Esophagus muscularis mucosa (tissue), 3 donors: Measurements from ENCODE around the gene MPPED1.

ENCODE experiments used
- CTCF ChIP-seq, 3 experiments: fragments of 200-600 bp in 2 of 3; fragments of 450-650 bp in 1 of 3; sonication (generic) in 2 of 3; IDR thresholded peaks; one replicate each; pipeline ENCODE4 v1.5.1; 2017 to 2019; ENCODE audit warnings: antibody characterized with exemption in 3 of 3, mild to moderate bottlenecking in 2 of 3, moderate library complexity in 1 of 3
- POLR2A ChIP-seq: fragments of 450-650 bp; IDR thresholded peaks from one replicate; pipeline ENCODE4 v1.6.1; 2017; ENCODE audit warnings: antibody characterized with exemption, moderate library complexity, mild to moderate bottlenecking, low read depth
- POLR2AphosphoS5 ChIP-seq, 2 donors: sonication (generic); formaldehyde crosslinking; IDR thresholded peaks; one replicate each; pipeline ENCODE4 v1.6.1; 2017; ENCODE audit warnings: antibody characterized with exemption in 2 of 2

DNA sequence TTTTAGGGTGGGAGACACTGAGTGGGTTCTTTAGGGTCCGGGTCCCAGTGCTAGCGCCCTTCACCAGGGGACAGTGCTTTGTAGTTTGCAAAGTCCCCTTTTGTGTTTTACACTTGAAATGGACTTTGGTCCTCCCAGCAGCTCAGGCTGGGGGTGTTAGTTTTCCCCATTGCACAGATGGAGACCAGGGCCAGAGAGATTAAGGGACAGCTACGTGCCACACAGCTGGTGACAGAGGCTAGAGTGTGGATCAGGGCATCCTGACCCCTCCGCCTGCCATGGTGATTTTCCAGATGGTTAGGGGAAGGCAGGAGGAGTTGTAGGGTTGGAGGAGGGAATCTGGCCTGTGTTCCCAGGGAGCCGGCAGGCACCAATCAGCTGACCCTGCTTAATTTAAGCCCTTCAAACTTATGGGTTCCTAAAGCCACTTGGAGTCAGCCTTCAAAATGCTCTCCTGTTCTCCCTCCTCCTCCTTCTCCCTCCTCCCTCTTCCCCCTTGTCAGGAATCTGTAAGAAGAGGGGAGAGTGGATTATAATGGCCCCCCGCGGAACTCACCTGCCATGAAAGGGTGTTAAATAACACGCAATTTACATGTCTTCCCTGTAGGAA, 22.5 kb upstream of the MPPED1 start:
- no peak for TF ChIP-seq CTCF (IDR thresholded peaks at IDR 0.05)
- no peak for TF ChIP-seq POLR2A
- TF ChIP-seq POLR2AphosphoS5 (IDR thresholded peaks at IDR 0.05), result no peak
